ENCODE results near the gene ZNF732. TPM values are rescaled to one million over a fixed set of nuclear protein-coding genes. Genes with fewer than 3 reads are reported as not detected.
A peak's percentile ranks its signal among the peaks of the same experiment; 100 is the strongest.

ZNF732 gene
- total and polyA plus RNA-seq, 2 of the 8 experiments (the other 6 are each of a cell fraction or from before 2014, with no cell fraction given) = 1.9 to 35.7 TPM

- Histone ChIP-seq H3K4me3 (ENCODE audit: extremely low read depth in 1 of 4, insufficient read depth in 2 of 4, low read depth in 3 of 4, low read length in 4 of 4) (no peak overlapping the region), H4K5ac (ENCODE audit: insufficient read length, low read depth, low read length) (no peak overlapping the region), H3K36me3 (ENCODE audit: control insufficient read depth in 2 of 4, insufficient read depth in 4 of 4, low read length in 3 of 4) (peaks cover 0 to 63% (median 28%) of the 10 kb centered on the region in 4 experiments; a peak in 3 of 8 replicates), H2AFZ (ENCODE audit: low read length) (no peak overlapping the region), H2BK15ac (ENCODE audit: low read length) (no peak overlapping the region), H3K4me1 (replicated peaks in 1 of 4; ENCODE audit: control insufficient read depth in 3 of 4, insufficient read depth in 4 of 4, low read length in 3 of 4) (no peaks in the 10 kb centered on the region), H3K4ac (replicated peaks; ENCODE audit: insufficient read length, low read depth, low read length) (no peak overlapping the region), H2BK120ac (replicated peaks; ENCODE audit: low read depth, low read length) (no peak overlapping the region), H3K4me2 (ENCODE audit: insufficient read depth in 1 of 2, low read depth in 2 of 2, low read length in 2 of 2) (no peak overlapping the region), H3K9me3 (ENCODE audit: insufficient read depth in 2 of 2, low read depth in 1 of 2, low read length in 1 of 2) (peaks cover 58 to 65% of the 10 kb centered on the region in 2 experiments), H4K91ac (replicated peaks; ENCODE audit: insufficient read length, low read length) (no peak overlapping the region), H4K8ac (ENCODE audit: extremely low read depth, insufficient read depth, low read length) (no peak overlapping the region), H3K79me2 (ENCODE audit: control insufficient read depth in 1 of 2, insufficient read depth in 2 of 2, low read length in 2 of 2) (peaks cover 0 to 6% of the 10 kb centered on the region in 2 experiments; a peak in 1 of 4 replicates), H2AK5ac (ENCODE audit: low read depth, low read length) (no peak overlapping the region), H3K14ac (ENCODE audit: insufficient read length) (no peak overlapping the region), H4K20me1 (replicated peaks in 1 of 2; ENCODE audit: control insufficient read depth in 1 of 2, insufficient read depth in 2 of 2, low read length in 2 of 2) (no peaks in the 10 kb centered on the region), H3K27me3 (replicated peaks in 1 of 4; ENCODE audit: control insufficient read depth in 3 of 4, extremely low read depth in 1 of 4, insufficient read depth in 3 of 4, low read length in 3 of 4) (no peaks in the 10 kb centered on the region), H3K9ac (replicated peaks in 1 of 4; ENCODE audit: extremely low read depth in 1 of 4, low read depth in 3 of 4, low read length in 3 of 4) (no peak overlapping the region), H2BK5ac (ENCODE audit: low read depth, low read length) (no peak overlapping the region), H3K79me1 (ENCODE audit: low read depth, low read length) (no peaks in the 10 kb centered on the region), H3K27ac (ENCODE audit: low read depth, low read length) (no peak overlapping the region), H2BK12ac (ENCODE audit: low read depth, low read length) (no peak overlapping the region), H3K18ac (ENCODE audit: extremely low read depth, low read length) (no peak overlapping the region), H2BK20ac (ENCODE audit: low read length) (no peak overlapping the region), H3K56ac (replicated peaks; ENCODE audit: insufficient read length, low read depth, low read length) (no peak overlapping the region), H3K23ac (ENCODE audit: insufficient read length) (no peak overlapping the region), H3K23me2 (ENCODE audit: low read depth, low read length) (no peaks in the 10 kb centered on the region)
- FAIRE-seq (no peak), DNase-seq (ENCODE audit: low read depth in 1 of 2, low spot score in 2 of 2) (no peak)
- CTCF ChIA-PET (ENCODE audit: partially characterized antibody) = no interaction called here
- POLR2A ChIA-PET (ENCODE audit: partially characterized antibody) = interaction anchor here (0.6 kb wide), 1 partner anchor 327 kb away, joined by 3 read pairs; no protein-coding TSS in a partner anchor
- WGBS, 2 experiments (ENCODE audit: extremely low coverage in 1 of 2, insufficient coverage in 1 of 2, insufficient read length in 1 of 2, insufficient replicate concordance in 2 of 2, low coverage in 1 of 2, low lambda C conversion rate in 2 of 2, missing lambda C conversion rate in 1 of 2) = 90% methylated on average over 13 of the region's 13 CpGs; no CpG with 5 or more reads in 1 of the 2 experiments
- TF ChIP-seq POLR2AphosphoS5 (IDR thresholded peaks at IDR 0.05; ENCODE audit: low read depth, low read length) = peak; percentile 64
- no peak for TF ChIP-seq CHD2 (IDR thresholded peaks at IDR 0.05; ENCODE audit: low read length)
These were observed 48.8 kb downstream of the ZNF732 start for GRCh38 chr4:256492-256891.

Measured in H1 (cell line).